Body of pancreas (tissue), 4 donors: ENCODE measurements around the gene GALNT5. TPM values are rescaled to one million over a fixed set of nuclear protein-coding genes. Genes with fewer than 3 reads are reported as not detected.

Source experiments
- ATAC-seq: fragments of 150-250 bp; one replicate; pipeline ENCODE4 v1.9.1; 2016
- DNase-seq, 4 donors: peaks; one replicate each; pipeline ENCODE4 v3.0.0-alpha.2; 2019
- H3K27ac ChIP-seq, 4 donors: fragments of 200-600 bp; sonication (generic); 1 replicate in 3 of 4; 2 replicates in 1 of 4; pipeline versions ENCODE4 v1.5.1 to v1.6.1; 2016 to 2019; ENCODE audit warnings: mild to moderate bottlenecking in 1 of 4, mixed read lengths in 1 of 4, moderate library complexity in 1 of 4
- H3K27me3 ChIP-seq, 2 donors: fragments of 200-600 bp; sonication (generic); one replicate each; pipeline ENCODE4 v1.6.0; 2016; ENCODE audit warnings: mild to moderate bottlenecking in 1 of 2
- H3K36me3 ChIP-seq, 2 donors: fragments of 200-600 bp; sonication (generic); replicated peaks in 1 of 2; 2 replicates each; pipeline ENCODE4 v1.5.1; 2016; ENCODE audit warnings: low read depth in 2 of 2; ENCODE audit not compliant: insufficient read depth in 1 of 2
- H3K4me1 ChIP-seq: fragments of 200-600 bp; sonication (generic); one replicate; pipeline ENCODE4 v1.6.0; 2016
- H3K4me3 ChIP-seq, 2 donors: fragments of 200-600 bp; sonication (generic); 1 replicate in 1 of 2; 2 replicates in 1 of 2; pipeline ENCODE4 v1.5.1; 2016 to 2019
- H3K9me3 ChIP-seq, 3 donors: fragments of 200-600 bp; sonication (generic); 1 replicate in 2 of 3; 2 replicates in 1 of 3; pipeline ENCODE4 v1.5.1; 2016
- CTCF ChIP-seq, 7 experiments: fragments of 450-650 bp in 4 of 7; fragments of 200-600 bp in 3 of 7; sonication (generic) in 3 of 7; IDR thresholded peaks; one replicate each; pipeline ENCODE4 v1.5.1; 2016 to 2019; ENCODE audit warnings: antibody characterized with exemption in 7 of 7
- POLR2A ChIP-seq, 3 donors: fragments of 450-650 bp; IDR thresholded peaks; one replicate each; pipeline ENCODE4 v1.6.1; 2016; ENCODE audit warnings: antibody characterized with exemption in 3 of 3, mild to moderate bottlenecking in 2 of 3
- WGBS, 2 donors: methylation state at CpG; one replicate each; pipeline ENCODE4 v1.1.5; 2017; 5-methylcytosine and 5-hydroxymethylcytosine counted together
- intact Hi-C: fragments of 100-400 bp; cut with DNase I; formaldehyde crosslinking; loops from one replicate; pipeline ENCODE4 v1.15.1; 2023
- total RNA-seq, 2 donors: library from RNA; depleted of rRNA; stranded (reverse); fragments of >200 nt; gene quantifications; one replicate each; pipeline ENCODE4 v1.1.0, GENCODE V29; 2016

The GALNT5 gene
- total RNA-seq, 2 donors from 2014 or later: 3.1 TPM; not detected in 1

- H3K4me3 ChIP-seq: no peak overlapping the region
- H3K36me3 ChIP-seq: no peaks in the 10 kb centered on the region
- no peaks in the 10 kb centered on the region for H3K4me1 ChIP-seq
- TF ChIP-seq CTCF (IDR thresholded peaks at IDR 0.05): no peak
- TF ChIP-seq POLR2A (IDR thresholded peaks at IDR 0.05): no peak
- no peak for DNase-seq
- H3K27ac ChIP-seq: no peak overlapping the region
- ATAC-seq: no peak
- H3K27me3 ChIP-seq: no peaks in the 10 kb centered on the region
- no peaks in the 10 kb centered on the region for H3K9me3 ChIP-seq
- intact Hi-C loops: no loop called here
Measured at GRCh38 chr2:157255746-157256145, 1.8 kb upstream of the GALNT5 start.

- intact Hi-C loops: no loop called here
- H3K4me3 ChIP-seq: no peak overlapping the region
- H3K27ac ChIP-seq: no peak overlapping the region
- no peak for TF ChIP-seq POLR2A (IDR thresholded peaks at IDR 0.05)
- TF ChIP-seq CTCF (IDR thresholded peaks at IDR 0.05): no peak
- no peak for ATAC-seq
- 79 to 83% methylated on average over 3 of the region's 3 CpGs for WGBS, 2 donors
- no peaks in the 10 kb centered on the region for H3K4me1 ChIP-seq
- DNase-seq: no peak
- H3K27me3 ChIP-seq: no peaks in the 10 kb centered on the region
- H3K36me3 ChIP-seq: no peaks in the 10 kb centered on the region
- H3K9me3 ChIP-seq: no peaks in the 10 kb centered on the region
Measured at GRCh38 chr2:157256626-157257025, 879 bp upstream of the GALNT5 start.

GRCh38 chr2:157258520-157259326, 1.2 kb downstream of the GALNT5 start:
- H3K4me3 ChIP-seq: no peak overlapping the region
- no peak for DNase-seq
- no peaks in the 10 kb centered on the region for H3K9me3 ChIP-seq
- TF ChIP-seq POLR2A (IDR thresholded peaks at IDR 0.05): no peak
- TF ChIP-seq CTCF (IDR thresholded peaks at IDR 0.05): no peak
- H3K36me3 ChIP-seq: no peaks in the 10 kb centered on the region
- H3K4me1 ChIP-seq: no peaks in the 10 kb centered on the region
- no peak overlapping the region for H3K27ac ChIP-seq
- H3K27me3 ChIP-seq: no peaks in the 10 kb centered on the region
- WGBS, 2 donors: 67 to 70% methylated on average over 8 of the region's 8 CpGs
- no peak for ATAC-seq
- intact Hi-C loops: no loop called here

- Histone ChIP-seq H3K27me3 (no peaks in the 10 kb centered on the region), H3K4me1 (no peaks in the 10 kb centered on the region), H3K9me3 (no peaks in the 10 kb centered on the region), H3K27ac (no peak overlapping the region), H3K36me3 (no peaks in the 10 kb centered on the region), H3K4me3 (no peak overlapping the region)
- intact Hi-C loops: no loop called here
- WGBS, 2 donors: 89 to 94% methylated on average over 2 of the region's 2 CpGs
- TF ChIP-seq CTCF (IDR thresholded peaks at IDR 0.05): no peak
- no peak for TF ChIP-seq POLR2A (IDR thresholded peaks at IDR 0.05)
- DNase-seq (no peak), ATAC-seq (no peak)
Measured at GRCh38 chr2:157259386-157259785, 1.9 kb downstream of the GALNT5 start.

GRCh38 chr2:157259960-157260359, 2.5 kb downstream of the GALNT5 start:
- intact Hi-C loops: no loop called here
- Histone ChIP-seq H3K4me3 (no peak overlapping the region), H3K27me3 (no peaks in the 10 kb centered on the region), H3K9me3 (no peaks in the 10 kb centered on the region), H3K4me1 (no peaks in the 10 kb centered on the region), H3K27ac (no peak overlapping the region), H3K36me3 (no peaks in the 10 kb centered on the region)
- DNase-seq (no peak), ATAC-seq (no peak)
- no peak for TF ChIP-seq CTCF (IDR thresholded peaks at IDR 0.05)
- no peak for TF ChIP-seq POLR2A (IDR thresholded peaks at IDR 0.05)
- WGBS, 2 donors: 91 to 100% methylated on average over 2 of the region's 2 CpGs
